Testis (tissue), 3 donors: Measurements from ENCODE around the gene EPB41L2. TPM values are rescaled to one million over a fixed set of nuclear protein-coding genes. Genes with fewer than 3 reads are reported as not detected.

Source experiments
- DNase-seq: peaks from one replicate; pipeline ENCODE4 v3.0.0-alpha.2; 2019
- H3K27ac ChIP-seq, 2 donors: fragments of 200-600 bp; sonication (generic); one replicate each; pipeline ENCODE4 v1.5.1; 2019
- H3K27me3 ChIP-seq: fragments of 200-600 bp; sonication (generic); one replicate; pipeline ENCODE4 v1.5.1; 2019
- H3K36me3 ChIP-seq: fragments of 200-600 bp; sonication (generic); one replicate; pipeline ENCODE4 v1.5.1; 2017; ENCODE audit warnings: low read depth; ENCODE audit errors: missing control alignments
- H3K4me1 ChIP-seq: fragments of 200-600 bp; sonication (generic); one replicate; pipeline ENCODE4 v1.5.1; 2019
- H3K4me3 ChIP-seq, 2 donors: fragments of 200-600 bp; sonication (generic); one replicate each; pipeline ENCODE4 v1.5.1; 2017 to 2019
- H3K9me3 ChIP-seq: fragments of 200-600 bp; sonication (generic); one replicate; pipeline ENCODE4 v1.5.1; 2017
- POLR2A ChIP-seq: fragments of 450-650 bp; IDR thresholded peaks from one replicate; pipeline ENCODE4 v1.6.1; 2017; ENCODE audit warnings: antibody characterized with exemption, mild to moderate bottlenecking, moderate library complexity
- WGBS, 2 donors: methylation state at CpG; one replicate each; pipeline ENCODE4 v1.1.5; 2018; 5-methylcytosine and 5-hydroxymethylcytosine counted together
- intact Hi-C: fragments of 100-400 bp; cut with DNase I; formaldehyde crosslinking; loops from one replicate; pipeline ENCODE4 v1.15.1; 2023; ENCODE audit warnings: low total_unique reads
- polyA plus RNA-seq: library from polyadenylated mRNA; stranded (reverse); fragments of 350-450 nt; fragmentation: Illumina TruSeq; extraction: RNeasy Lipid Tissue Mini Kit (QIAGEN cat#74804); gene quantifications from one replicate; pipeline ENCODE4 v1.2.3, GENCODE V29; 2014; ENCODE audit warnings: low read depth, low replicate concordance; ENCODE audit not compliant: insufficient read depth
- total RNA-seq, 2 donors: library from RNA; depleted of rRNA; stranded (reverse); fragments of >200 nt; gene quantifications; one replicate each; pipeline ENCODE4 v1.2.3, GENCODE V29; 2016
- TF ChIP-seq, protein P1 (sequence below), 3 experiments: fragments of 450-650 bp in 2 of 3; fragments of 200-600 bp in 1 of 3; sonication (generic) in 1 of 3; IDR thresholded peaks; one replicate each; pipeline ENCODE4 v1.5.1; 2016 to 2019; ENCODE audit warnings: antibody characterized with exemption in 3 of 3, mild to moderate bottlenecking in 2 of 3, moderate library complexity in 1 of 3

EPB41L2 gene
- total and polyA plus RNA-seq, 3 donors from 2014 or later: 131 to 206 (median 139) TPM

DNA sequence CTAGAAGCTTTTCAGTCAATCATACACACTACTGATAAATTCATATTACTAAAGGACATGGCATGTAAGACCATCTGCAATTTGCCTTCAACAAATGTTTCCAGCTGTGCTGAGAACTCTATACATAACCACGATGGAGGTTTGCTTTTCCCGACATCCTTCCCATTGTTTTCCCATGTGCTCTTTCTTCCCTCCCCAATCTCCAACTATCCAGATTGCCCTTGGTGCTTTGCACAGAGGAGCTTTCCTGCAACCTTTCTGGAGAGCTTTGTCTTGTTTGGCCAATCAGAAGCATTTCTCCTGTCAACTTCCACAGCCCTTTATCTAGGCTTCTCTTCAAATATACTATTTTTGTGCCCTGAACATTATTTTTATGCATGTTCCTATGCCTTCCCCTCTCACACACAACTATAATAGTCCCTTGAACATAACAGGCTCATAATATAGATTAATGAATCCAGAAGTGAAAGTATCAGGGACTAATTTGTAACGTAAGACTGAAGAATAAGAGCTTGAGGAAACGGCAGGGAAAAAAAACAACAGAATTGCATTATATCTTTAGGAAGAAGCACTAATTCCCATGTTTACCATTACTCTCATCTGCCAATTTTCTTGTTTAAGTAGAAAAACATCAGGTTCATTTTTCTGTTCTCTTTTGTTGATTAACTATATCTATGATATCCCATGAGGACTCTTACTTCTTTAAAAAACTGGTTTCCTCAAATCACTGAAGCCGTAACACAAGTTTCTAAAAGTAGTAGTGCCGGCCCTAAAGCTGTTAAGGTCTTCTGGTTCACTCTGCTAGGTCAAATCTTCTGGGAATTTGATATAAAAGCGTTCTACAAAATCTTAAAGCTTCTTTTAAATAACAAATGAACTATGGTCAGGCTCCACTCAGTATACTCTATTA, 215.8 kb downstream of the EPB41L2 start:
- WGBS, 2 donors: 57 to 59% methylated on average over 7 of the region's 7 CpGs
- no peak for DNase-seq
- H3K4me3 ChIP-seq: no peak overlapping the region
- H3K27me3 ChIP-seq: no peaks in the 10 kb centered on the region
- H3K9me3 ChIP-seq: no peaks in the 10 kb centered on the region
- TF ChIP-seq POLR2A: no peak
- TF ChIP-seq, protein P1, sequence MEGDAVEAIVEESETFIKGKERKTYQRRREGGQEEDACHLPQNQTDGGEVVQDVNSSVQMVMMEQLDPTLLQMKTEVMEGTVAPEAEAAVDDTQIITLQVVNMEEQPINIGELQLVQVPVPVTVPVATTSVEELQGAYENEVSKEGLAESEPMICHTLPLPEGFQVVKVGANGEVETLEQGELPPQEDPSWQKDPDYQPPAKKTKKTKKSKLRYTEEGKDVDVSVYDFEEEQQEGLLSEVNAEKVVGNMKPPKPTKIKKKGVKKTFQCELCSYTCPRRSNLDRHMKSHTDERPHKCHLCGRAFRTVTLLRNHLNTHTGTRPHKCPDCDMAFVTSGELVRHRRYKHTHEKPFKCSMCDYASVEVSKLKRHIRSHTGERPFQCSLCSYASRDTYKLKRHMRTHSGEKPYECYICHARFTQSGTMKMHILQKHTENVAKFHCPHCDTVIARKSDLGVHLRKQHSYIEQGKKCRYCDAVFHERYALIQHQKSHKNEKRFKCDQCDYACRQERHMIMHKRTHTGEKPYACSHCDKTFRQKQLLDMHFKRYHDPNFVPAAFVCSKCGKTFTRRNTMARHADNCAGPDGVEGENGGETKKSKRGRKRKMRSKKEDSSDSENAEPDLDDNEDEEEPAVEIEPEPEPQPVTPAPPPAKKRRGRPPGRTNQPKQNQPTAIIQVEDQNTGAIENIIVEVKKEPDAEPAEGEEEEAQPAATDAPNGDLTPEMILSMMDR (IDR thresholded peaks at IDR 0.05): no peak
- H3K36me3 ChIP-seq: no peaks in the 10 kb centered on the region
- peaks cover 5% of the 10 kb centered on the region for H3K4me1 ChIP-seq
- intact Hi-C loops: no loop called here
- H3K27ac ChIP-seq: peak overlapping the region; percentile 2 to 6

- DNase-seq: no peak
- TF ChIP-seq, protein P1 (IDR thresholded peaks at IDR 0.05): no peak
- no peak for TF ChIP-seq POLR2A
- intact Hi-C loops: no loop called here
- Histone ChIP-seq H3K9me3 (no peaks in the 10 kb centered on the region), H3K27ac (no peak overlapping the region), H3K4me1 (peaks cover 5% of the 10 kb centered on the region), H3K27me3 (no peaks in the 10 kb centered on the region), H3K4me3 (no peak overlapping the region), H3K36me3 (no peaks in the 10 kb centered on the region)
- 69 to 87% methylated on average over 1 of the region's 1 CpG for WGBS, 2 donors
Measured at GRCh38 chr6:130846501-130846900, 216.5 kb downstream of the EPB41L2 start.

DNA sequence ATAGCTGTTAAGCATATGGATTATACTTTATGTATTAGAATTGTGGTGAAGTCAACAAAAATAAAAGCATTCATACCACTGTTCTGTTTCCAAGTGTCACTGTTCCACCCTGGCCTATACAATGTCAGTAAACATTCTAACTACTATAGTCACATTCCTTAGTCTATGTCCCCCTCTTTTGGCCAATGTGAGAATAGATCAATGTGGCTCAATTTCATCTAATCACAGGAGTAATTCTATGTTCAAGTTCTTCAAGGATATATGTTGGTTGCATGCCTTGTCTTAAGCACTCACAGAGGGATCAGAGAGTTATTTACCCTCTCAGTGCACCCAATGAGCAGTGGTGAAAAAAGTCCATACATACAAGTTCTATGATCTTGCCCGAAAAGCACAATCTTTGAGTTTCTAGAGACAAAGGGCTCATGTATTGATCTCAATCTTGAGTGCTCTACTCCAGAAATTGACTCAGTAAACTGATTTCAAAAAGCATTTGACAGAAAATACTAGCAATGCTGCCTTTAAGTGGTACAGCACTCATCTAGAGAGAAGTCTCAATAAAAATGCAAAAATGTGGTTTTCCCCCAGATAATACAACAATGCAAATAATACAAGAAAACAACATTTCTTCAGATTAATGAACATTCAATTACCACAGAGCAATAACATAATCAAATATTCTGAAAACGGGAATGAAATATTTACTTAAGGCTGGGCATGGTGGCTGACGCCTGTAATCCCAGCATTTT, 219.3 kb downstream of the EPB41L2 start:
- Histone ChIP-seq H3K36me3 (no peaks in the 10 kb centered on the region), H3K27ac (no peak overlapping the region), H3K4me1 (peaks cover 5% of the 10 kb centered on the region), H3K4me3 (no peak overlapping the region), H3K27me3 (no peaks in the 10 kb centered on the region), H3K9me3 (no peaks in the 10 kb centered on the region)
- no peak for TF ChIP-seq POLR2A
- TF ChIP-seq, protein P1 (IDR thresholded peaks at IDR 0.05): peak in 2 of 3 experiments; percentile 30 to 34
- DNase-seq: no peak
- intact Hi-C loops: no loop called here
- WGBS, 2 donors: 86 to 98% methylated on average over 3 of the region's 3 CpGs

DNA sequence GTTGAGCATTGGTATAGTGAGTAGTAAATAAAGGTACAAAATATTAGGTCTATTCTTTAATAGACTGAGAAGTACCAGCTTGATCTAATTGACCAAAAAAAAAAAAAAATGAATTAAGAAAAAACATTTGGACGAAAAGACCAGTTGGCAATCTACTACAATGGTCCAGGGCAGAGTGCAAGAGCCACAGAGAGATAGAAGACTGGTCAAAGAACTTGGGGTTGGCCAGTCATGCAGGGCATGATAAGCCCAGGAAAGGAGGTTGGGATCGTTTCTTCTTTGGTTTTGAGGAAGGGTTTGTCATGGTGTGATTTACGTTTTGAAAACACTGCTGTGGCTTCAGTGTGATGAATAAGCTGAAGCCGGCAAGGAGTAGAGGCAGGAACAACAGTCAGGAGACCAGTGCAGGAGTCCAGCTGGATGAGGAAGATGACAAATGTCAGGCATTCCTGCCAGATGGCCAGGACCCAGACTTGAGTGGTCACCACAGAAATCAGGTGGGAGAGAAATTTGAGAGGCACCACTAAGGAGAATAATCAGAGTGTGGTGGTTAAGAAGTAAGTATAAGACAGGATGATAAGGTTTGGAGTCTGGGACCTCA, 221.8 kb downstream of the EPB41L2 start:
- intact Hi-C loops: no loop called here
- WGBS, 2 donors: 65 to 68% methylated on average over 4 of the region's 4 CpGs

More for the DNA sequence above, 221.8 kb downstream of the EPB41L2 start:
- H3K36me3 ChIP-seq: no peaks in the 10 kb centered on the region
- TF ChIP-seq, protein P1 (IDR thresholded peaks at IDR 0.05): no peak
- no peak for TF ChIP-seq POLR2A
- no peaks in the 10 kb centered on the region for H3K9me3 ChIP-seq
- H3K27me3 ChIP-seq: no peaks in the 10 kb centered on the region
- H3K4me1 ChIP-seq: peaks cover 1% of the 10 kb centered on the region
- no peak overlapping the region for H3K4me3 ChIP-seq
- no peak overlapping the region for H3K27ac ChIP-seq
- DNase-seq: no peak
